SK-N-SH (cell line): ENCODE measurements around the gene SOX13. TPM values are rescaled to one million over a fixed set of nuclear protein-coding genes. Genes with fewer than 3 reads are reported as not detected.
A peak's percentile ranks its signal among the peaks of the same experiment; 100 is the strongest.

Source experiments
- CTCF ChIA-PET: fragments of 300-600, 350-600 bp; formaldehyde crosslinking; extraction: SDS; loops from one replicate; lab custom pipeline; 2021; lab: Yijun Ruan, JAX
- POLR2A ChIA-PET: fragments of 350-600 bp; sonication (Branson Sonifier 250); formaldehyde crosslinking; extraction: SDS; loops from one replicate; lab custom pipeline; 2020; ENCODE audit warnings: antibody characterized with exemption, inconsistent platforms; lab: Yijun Ruan, JAX
- DNase-seq: peaks from one replicate; pipeline ENCODE4 v3.0.0; 2012
- H2AFZ ChIP-seq: fragments of 200-600 bp; sonication (generic); 2 replicates; pipeline ENCODE4 v1.8.1; 2016; ENCODE audit warnings: antibody characterized with exemption, mild to moderate bottlenecking, low read depth
- H3F3A ChIP-seq: fragments of 200-600 bp; sonication (generic); replicated peaks from 2 replicates; pipeline ENCODE3; 2016; ENCODE audit warnings: antibody characterized with exemption, mild to moderate bottlenecking; ENCODE audit not compliant: insufficient read depth
- H3K27ac ChIP-seq, 2 experiments: fragments of 200-500 bp in 1 of 2; fragments of 200-600 bp in 1 of 2; sonication (Bioruptor generic) in 1 of 2; sonication (generic), shearing (Covaris generic) in 1 of 2; 2 replicates each; pipeline versions ENCODE4 v1.5.1 to v1.6.1; 2014 to 2016; ENCODE audit warnings: low read depth in 2 of 2, inconsistent platforms in 1 of 2, low read length in 1 of 2, mild to moderate bottlenecking in 1 of 2, mixed read lengths in 1 of 2
- H3K27me3 ChIP-seq: fragments of 200-600 bp; sonication (generic), shearing (Covaris generic); 2 replicates; pipeline ENCODE4 v1.6.1; 2016; ENCODE audit warnings: mixed run types; ENCODE audit not compliant: insufficient read depth
- H3K36me3 ChIP-seq, 2 experiments: fragments of 200-500 bp in 1 of 2; fragments of 200-600 bp in 1 of 2; sonication (Bioruptor generic) in 1 of 2; sonication (generic) in 1 of 2; replicated peaks in 1 of 2; 2 replicates each; pipeline versions ENCODE3 to v1.5.1; 2014 to 2016; ENCODE audit warnings: low read length in 1 of 2, mild to moderate bottlenecking in 1 of 2; ENCODE audit not compliant: insufficient read depth in 2 of 2, control insufficient read depth in 1 of 2
- H3K4me1 ChIP-seq, 2 experiments: fragments of 200-500 bp in 1 of 2; fragments of 200-600 bp in 1 of 2; sonication (Bioruptor generic) in 1 of 2; sonication (generic), shearing (Covaris generic) in 1 of 2; 2 replicates each; pipeline versions ENCODE4 v1.5.1 to v1.6.1; 2014 to 2016; ENCODE audit warnings: low read depth in 1 of 2, low read length in 1 of 2, mixed run types in 1 of 2; ENCODE audit not compliant: insufficient read depth in 2 of 2, control insufficient read depth in 1 of 2
- H3K4me2 ChIP-seq: fragments of 200-600 bp; sonication (generic), shearing (Covaris generic); 2 replicates; pipeline ENCODE4 v1.6.1; 2017; ENCODE audit warnings: mixed run types
- H3K4me3 ChIP-seq, 2 experiments: fragments of 200-500 bp in 1 of 2; fragments of 200-600 bp in 1 of 2; sonication (Bioruptor generic) in 1 of 2; sonication (generic), shearing (Covaris generic) in 1 of 2; 2 replicates each; pipeline versions ENCODE4 v1.5.1 to v1.8.1; 2014 to 2016; ENCODE audit warnings: low read depth in 2 of 2, inconsistent platforms in 1 of 2, low read length in 1 of 2, mild to moderate bottlenecking in 1 of 2, mixed read lengths in 1 of 2, moderate library complexity in 1 of 2
- H3K79me2 ChIP-seq: fragments of 200-600 bp; sonication (generic); 2 replicates; pipeline ENCODE4 v1.8.1; 2017; ENCODE audit warnings: mild to moderate bottlenecking; ENCODE audit not compliant: insufficient read depth
- H3K9ac ChIP-seq: fragments of 200-600 bp; sonication (generic); 2 replicates; pipeline ENCODE4 v1.6.1; 2017; ENCODE audit warnings: mixed run types
- H3K9me2 ChIP-seq: fragments of 200-600 bp; sonication (generic); 2 replicates; pipeline ENCODE4 v1.6.1; 2017; ENCODE audit warnings: mixed run types
- H3K9me3 ChIP-seq: fragments of 200-600 bp; sonication (generic); 2 replicates; pipeline ENCODE4 v1.6.1; 2017; ENCODE audit warnings: mixed run types, mild to moderate bottlenecking, moderate library complexity
- H4K20me1 ChIP-seq: fragments of 200-600 bp; sonication (generic); 2 replicates; pipeline ENCODE4 v1.6.1; 2017; ENCODE audit warnings: mild to moderate bottlenecking, mixed run types; ENCODE audit not compliant: insufficient read depth
- CHD2 ChIP-seq: fragments of 150-350 bp; IDR thresholded peaks from 2 replicates; pipeline ENCODE4 v1.6.1; 2018; ENCODE audit warnings: low read length; ENCODE audit not compliant: partially characterized antibody
- FOXJ3 ChIP-seq: sonication (generic); formaldehyde crosslinking; IDR thresholded peaks from 2 replicates; pipeline ENCODE4 v1.5.1; 2020; ENCODE audit warnings: mild to moderate bottlenecking, missing genetic modification reagents
- JUND ChIP-seq: IDR thresholded peaks from 2 replicates; pipeline ENCODE4 v1.4.0; 2012
- MXI1 ChIP-seq: IDR thresholded peaks from 2 replicates; pipeline ENCODE4 v1.6.1; 2012; ENCODE audit warnings: mild to moderate bottlenecking, low read depth, low read length, improper control_type of control experiment
- NFIC ChIP-seq: IDR thresholded peaks from 2 replicates; pipeline ENCODE4 v1.4.0; 2012; ENCODE audit warnings: borderline replicate concordance
- NRF1 ChIP-seq: IDR thresholded peaks from 2 replicates; pipeline ENCODE4 v1.6.1; 2012; ENCODE audit warnings: low read depth, mild to moderate bottlenecking, low read length
- POLR2AphosphoS5 ChIP-seq: IDR thresholded peaks from 2 replicates; pipeline ENCODE4 v1.6.1; 2012; ENCODE audit warnings: low read depth, low read length
- RAD21 ChIP-seq: IDR thresholded peaks from 2 replicates; pipeline ENCODE4 v1.6.1; 2012; ENCODE audit warnings: mild to moderate bottlenecking, low read length
- RCOR1 ChIP-seq: fragments of 150-350 bp; IDR thresholded peaks from 2 replicates; pipeline ENCODE4 v1.6.1; 2017; ENCODE audit warnings: antibody characterized with exemption, low read length
- RFX5 ChIP-seq: IDR thresholded peaks from 2 replicates; pipeline ENCODE4 v1.6.1; 2012; ENCODE audit warnings: mild to moderate bottlenecking, improper control_type of control experiment, low read length
- TAF1 ChIP-seq: IDR thresholded peaks from 2 replicates; pipeline ENCODE4 v1.6.1; 2012; ENCODE audit warnings: low read depth, mild to moderate bottlenecking, low read length, moderate library complexity, borderline replicate concordance
- TEAD4 ChIP-seq: IDR thresholded peaks from 2 replicates; pipeline ENCODE4 v1.4.0; 2012; ENCODE audit warnings: mild to moderate bottlenecking, borderline replicate concordance; ENCODE audit not compliant: insufficient read depth
- USF1 ChIP-seq: IDR thresholded peaks from 2 replicates; pipeline ENCODE4 v1.4.0; 2012; ENCODE audit warnings: low read depth, borderline replicate concordance
- YY1 ChIP-seq: IDR thresholded peaks from 2 replicates; pipeline ENCODE4 v1.4.0; 2012; ENCODE audit warnings: low read depth, mild to moderate bottlenecking
- WGBS: methylation state at CpG from one replicate; pipeline ENCODE4 v1.1.6; 2017; ENCODE audit warnings: low lambda C conversion rate; 5-methylcytosine and 5-hydroxymethylcytosine counted together
- polyA plus RNA-seq, 3 experiments: library from polyadenylated mRNA; depleted of rRNA; stranded (reverse); fragments of >200 nt; gene quantifications; 2 replicates each; pipeline ENCODE4 v1.2.3, GENCODE V29; 2012
- TF ChIP-seq, protein P1 (sequence below): fragments of 200-600 bp; sonication (generic); IDR thresholded peaks from 2 replicates; pipeline ENCODE4 v1.6.1; 2017; ENCODE audit warnings: antibody characterized with exemption, mild to moderate bottlenecking, moderate library complexity

Gene SOX13
- polyA plus RNA-seq (2012; rRNA removed) = 7.2 and 10.6 TPM in 2 replicates
- polyA plus RNA-seq (2012; cell fraction: cytosol; rRNA removed) = 4.4 and 6.1 TPM in 2 replicates
- polyA plus RNA-seq (2012; cell fraction: nucleus; rRNA removed) = 21.8 and 23.2 TPM in 2 replicates

DNA sequence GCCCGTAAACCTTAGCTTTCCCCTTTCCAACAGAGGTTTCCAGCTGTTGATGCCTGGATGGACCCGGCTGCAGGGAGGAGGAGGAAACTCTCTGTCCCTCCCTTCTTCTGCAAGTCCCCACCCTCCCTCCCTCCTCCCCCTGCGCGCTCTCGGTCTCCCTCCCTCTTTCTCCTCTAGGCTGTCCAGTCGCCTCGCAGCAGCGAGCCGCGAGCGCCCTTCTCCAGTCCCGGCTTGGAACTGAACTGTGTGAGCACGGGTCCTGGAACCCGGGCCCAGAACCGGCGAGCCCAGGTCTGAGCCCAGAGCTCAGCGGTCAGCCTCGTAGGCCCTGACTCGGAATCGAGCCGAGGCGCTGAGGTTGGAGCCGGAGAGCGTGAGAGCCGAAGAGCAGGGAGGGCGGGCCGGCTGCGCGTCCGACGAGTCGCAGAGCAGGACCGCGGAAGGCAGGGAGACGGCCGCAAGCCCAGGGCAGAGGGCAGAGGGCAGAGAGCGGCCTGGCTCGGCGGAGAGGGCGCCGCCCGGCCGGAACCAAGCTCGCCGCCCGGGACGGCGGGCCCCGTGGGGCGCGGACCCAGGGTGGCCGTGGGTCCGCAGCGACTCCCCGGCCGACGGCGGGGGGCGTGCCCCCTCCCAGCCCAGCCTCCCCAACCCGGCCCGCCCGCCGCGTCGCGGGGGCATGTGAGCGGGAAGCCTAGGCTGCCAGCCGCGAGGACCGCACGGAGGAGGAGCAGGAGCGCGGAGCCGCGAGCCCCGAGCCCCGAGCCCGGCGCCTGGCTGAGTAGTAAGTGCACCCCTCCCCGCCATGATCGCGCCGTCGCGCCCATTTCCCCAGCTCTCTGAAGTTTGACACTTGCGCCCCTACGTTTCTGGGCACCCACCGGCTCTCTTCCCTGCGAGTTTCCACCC is at the start of gene SOX13:
Gene SOX13 (plus strand): TSS at position 185 of the 906 bp plus-strand sequence. CDS start 39,801 bp downstream, outside the sequence.
- H3K27ac ChIP-seq = peak within 1 kb of the TSS; percentile 44 to 57; a peak in 2 of 4 replicates

DNA sequence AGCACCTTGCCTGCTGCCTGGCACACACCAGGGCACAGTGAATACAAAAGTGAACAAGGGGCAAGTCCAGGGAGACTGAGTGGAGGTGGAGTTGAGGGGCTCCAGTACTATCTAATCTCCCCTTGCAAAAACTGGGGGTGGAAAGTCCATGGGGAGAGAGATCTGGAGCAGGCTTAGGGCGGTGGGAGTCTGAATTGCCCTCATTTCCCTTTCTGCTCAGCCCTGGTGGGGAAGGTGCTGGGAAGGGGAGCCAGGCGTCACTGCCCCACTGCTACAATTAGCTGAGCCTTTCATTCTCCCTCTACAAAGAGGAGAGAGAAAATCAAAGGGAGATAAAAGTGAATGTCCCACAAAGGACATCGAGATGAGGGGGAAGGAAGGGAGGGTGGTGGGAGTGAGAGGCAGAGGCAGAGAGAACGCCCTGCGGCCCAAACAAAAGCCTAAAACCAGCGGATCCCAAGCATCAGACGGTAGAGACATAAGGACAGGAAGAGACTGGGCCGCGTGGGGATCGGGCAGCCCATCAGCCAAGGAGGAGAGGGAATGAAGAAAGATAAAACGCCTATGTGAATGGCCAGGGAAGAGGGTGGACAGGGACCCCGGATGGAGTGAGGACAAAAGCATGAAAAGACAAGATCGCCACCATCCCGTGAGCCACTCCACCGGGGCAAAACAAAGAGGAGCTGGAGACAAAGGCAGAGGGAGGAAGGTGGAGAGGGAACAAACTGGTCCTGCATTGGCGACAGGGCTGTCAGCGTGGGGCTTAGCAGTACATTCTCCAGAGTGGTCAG is 46.8 kb upstream of the SOX13 start:
- H3K36me3 ChIP-seq = no peaks in the 10 kb centered on the region
- TF ChIP-seq FOXJ3 (CRISPR knock-in tag) (no peak), YY1 (no peak), RFX5 (no peak), CHD2 (no peak), NFIC (no peak), JUND (no peak), NRF1 (no peak), TEAD4 (no peak), TAF1 (no peak), USF1 (no peak)
- TF ChIP-seq, protein P1, sequence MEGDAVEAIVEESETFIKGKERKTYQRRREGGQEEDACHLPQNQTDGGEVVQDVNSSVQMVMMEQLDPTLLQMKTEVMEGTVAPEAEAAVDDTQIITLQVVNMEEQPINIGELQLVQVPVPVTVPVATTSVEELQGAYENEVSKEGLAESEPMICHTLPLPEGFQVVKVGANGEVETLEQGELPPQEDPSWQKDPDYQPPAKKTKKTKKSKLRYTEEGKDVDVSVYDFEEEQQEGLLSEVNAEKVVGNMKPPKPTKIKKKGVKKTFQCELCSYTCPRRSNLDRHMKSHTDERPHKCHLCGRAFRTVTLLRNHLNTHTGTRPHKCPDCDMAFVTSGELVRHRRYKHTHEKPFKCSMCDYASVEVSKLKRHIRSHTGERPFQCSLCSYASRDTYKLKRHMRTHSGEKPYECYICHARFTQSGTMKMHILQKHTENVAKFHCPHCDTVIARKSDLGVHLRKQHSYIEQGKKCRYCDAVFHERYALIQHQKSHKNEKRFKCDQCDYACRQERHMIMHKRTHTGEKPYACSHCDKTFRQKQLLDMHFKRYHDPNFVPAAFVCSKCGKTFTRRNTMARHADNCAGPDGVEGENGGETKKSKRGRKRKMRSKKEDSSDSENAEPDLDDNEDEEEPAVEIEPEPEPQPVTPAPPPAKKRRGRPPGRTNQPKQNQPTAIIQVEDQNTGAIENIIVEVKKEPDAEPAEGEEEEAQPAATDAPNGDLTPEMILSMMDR = no peak
- no peak overlapping the region for H3K4me2 ChIP-seq
- H4K20me1 ChIP-seq = no peaks in the 10 kb centered on the region
- peaks cover 22% of the 10 kb centered on the region; the same call in 1 of the 2 replicates for H3K27me3 ChIP-seq
- ChIA-PET CTCF (interaction anchor here (0.7 kb wide), 2 partner anchors 64 to 362 kb away, joined by 3 to 4 read pairs; no protein-coding TSS in a partner anchor), POLR2A (no interaction called here)
- DNase-seq = no peak
- no peak overlapping the region for H3K27ac ChIP-seq
- H3K9me3 ChIP-seq = no peaks in the 10 kb centered on the region
- no peaks in the 10 kb centered on the region for H3K9me2 ChIP-seq
- H3K4me1 ChIP-seq = no peaks in the 10 kb centered on the region
- H3K9ac ChIP-seq = no peak overlapping the region
- no peaks in the 10 kb centered on the region for H3F3A ChIP-seq
- no peak overlapping the region for H3K4me3 ChIP-seq
- WGBS = 70% methylated on average over 17 of the region's 17 CpGs
- no peaks in the 10 kb centered on the region for H3K79me2 ChIP-seq
- no peak overlapping the region for H2AFZ ChIP-seq

More for the DNA sequence above, at the start of gene SOX13:
- Histone ChIP-seq H3K4me2 (peak within 1 kb of the TSS; percentile 98), H3K79me2 (0 out of 2 replicates have a peak, but pooled peaks cover 3% of the 10 kb centered on the region), H3K27me3 (no peaks in the 10 kb centered on the region), H3K9ac (peak within 1 kb of the TSS; percentile 67; the same call in 1 of the 2 replicates), H4K20me1 (no peaks in the 10 kb centered on the region), H3K4me1 (peaks cover 0 to 9% of the 10 kb centered on the region in 2 experiments; a peak in 1 of 4 replicates), H2AFZ (peak within 1 kb of the TSS; percentile 74), H3F3A (no peaks in the 10 kb centered on the region), H3K4me3 (peak within 1 kb of the TSS; percentile 71 to 80), H3K9me2 (no peaks in the 10 kb centered on the region), H3K36me3 (no peaks in the 10 kb centered on the region), H3K9me3 (no peaks in the 10 kb centered on the region)
- 1% methylated on average over 27 of the region's 89 CpGs for WGBS
- ChIA-PET POLR2A (interaction anchor here (0.5 to 1.5 kb wide), 3 partner anchors 11 to 79 kb away, joined by 3 to 8 read pairs (median 3); partner anchors contain the start of gene ETNK2), CTCF (interaction anchor here (1.1 to 3.8 kb wide), 5 partner anchors 54 to 253 kb away, joined by 3 to 31 read pairs (median 9); partner anchors contain the start of gene ETNK2)
- DNase-seq = peak; percentile 92
- peak; percentile 30; the same call in 1 of the 2 replicates for TF ChIP-seq RAD21
- TF ChIP-seq, protein P1 = peak; percentile 25
- 0 out of 2 replicates have a peak, but pooled peaks have one; percentile 41 for TF ChIP-seq MXI1
- TF ChIP-seq POLR2AphosphoS5 = peak; percentile 83
- TF ChIP-seq TAF1 = peak; percentile 55; the same call in 1 of the 2 replicates
- TF ChIP-seq RCOR1 = no peak
- no peak for TF ChIP-seq YY1
